A673 (cell line): ENCODE data around the gene CLCN4. TPM values are rescaled to one million over a fixed set of nuclear protein-coding genes. Genes with fewer than 3 reads are reported as not detected.

ENCODE experiments used
- BruUV-seq: library from RNA; stranded (reverse); fragments of 400-500 nt; replicated peaks from 2 replicates; lab custom pipeline; 2021; lab: Mats Ljungman, UMichigan
- CTCF ChIA-PET: fragments of 300-600 bp; sonication (Branson Sonifier 250); formaldehyde crosslinking; loops from one replicate; lab custom pipeline; 2022; ENCODE audit warnings: antibody characterized with exemption; lab: Charles Lee
- POLR2A ChIA-PET: fragments of 300-600 bp; sonication (Branson Sonifier 250); formaldehyde crosslinking; loops from one replicate; lab custom pipeline; 2022; ENCODE audit warnings: antibody characterized with exemption; ENCODE audit not compliant: low non-redundant PET; lab: Charles Lee
- DNase-seq: peaks from one replicate; pipeline ENCODE4 v3.0.0-alpha.2; 2015; ENCODE audit warnings: low spot score
- H3K27ac ChIP-seq: fragments of 200-600 bp; sonication (generic); 2 replicates; pipeline ENCODE4 v1.5.1; 2016; ENCODE audit warnings: mixed run types, low read depth, mild to moderate bottlenecking, mixed read lengths, antibody characterized with exemption, low read length; ENCODE audit not compliant: poor library complexity, severe bottlenecking
- H3K27me3 ChIP-seq: fragments of 200-600 bp; sonication (generic); replicated peaks from 2 replicates; pipeline ENCODE4 v1.6.1; 2017; ENCODE audit warnings: mixed run types, low read depth, mild to moderate bottlenecking, mixed read lengths, antibody characterized with exemption, low read length; ENCODE audit not compliant: insufficient read depth, poor library complexity
- H3K36me3 ChIP-seq: fragments of 200-600 bp; sonication (generic); 2 replicates; pipeline ENCODE4 v1.6.1; 2016; ENCODE audit warnings: mixed run types, mild to moderate bottlenecking, mixed read lengths, antibody characterized with exemption, low read length; ENCODE audit not compliant: insufficient read depth, poor library complexity, severe bottlenecking
- H3K4me1 ChIP-seq: fragments of 200-600 bp; sonication (generic); 2 replicates; pipeline ENCODE4 v1.6.1; 2017; ENCODE audit warnings: mixed run types, mild to moderate bottlenecking, mixed read lengths, antibody characterized with exemption, low read length; ENCODE audit not compliant: insufficient read depth, poor library complexity, severe bottlenecking
- H3K4me3 ChIP-seq: fragments of 200-600 bp; sonication (generic); 2 replicates; pipeline ENCODE4 v1.5.1; 2016; ENCODE audit warnings: low read depth, mixed run types, mild to moderate bottlenecking, mixed read lengths, low read length; ENCODE audit not compliant: poor library complexity, severe bottlenecking
- H3K9me3 ChIP-seq: fragments of 200-600 bp; sonication (generic); 2 replicates; pipeline ENCODE4 v1.6.1; 2016; ENCODE audit warnings: mixed run types, low read depth, mild to moderate bottlenecking, mixed read lengths, antibody characterized with exemption, low read length; ENCODE audit not compliant: poor library complexity, severe bottlenecking
- CTCF ChIP-seq: fragments of 300-800, 200-600 bp; sonication (generic); conservative IDR thresholded peaks from 2 replicates; pipeline ENCODE4 v1.5.1; 2017; ENCODE audit warnings: low read depth, mild to moderate bottlenecking, antibody characterized with exemption, low read length, moderate library complexity, mixed read lengths
- EZH2 ChIP-seq: fragments of 200-600 bp; sonication (generic); IDR thresholded peaks from 2 replicates; pipeline ENCODE4 v1.6.1; 2017; ENCODE audit warnings: borderline replicate concordance, low read depth, mild to moderate bottlenecking, mixed read lengths, antibody characterized with exemption, low read length; ENCODE audit not compliant: poor library complexity, severe bottlenecking
- intact Hi-C: fragments of 100-400 bp; cut with micrococcal nuclease; formaldehyde crosslinking; loops from one replicate; pipeline ENCODE4 v1.10.0; 2022; ENCODE audit not compliant: unreplicated experiment
- total RNA-seq: library from RNA; stranded (reverse); gene quantifications from 2 replicates; pipeline ENCODE4 v1.2.3, GENCODE V29; 2021

The CLCN4 gene
- total RNA-seq, 1 experiment from 2014 or later: 1.7 TPM

GRCh38 chrX:10121787-10122186 lies 35.0 kb upstream of the CLCN4 start:
- intact Hi-C loops: no loop called here
- no TSS peak for BruUV-seq
- H3K4me3 ChIP-seq: no peak overlapping the region
- ChIA-PET POLR2A (no interaction called here), CTCF (no interaction called here)
- H3K4me1 ChIP-seq: no peaks in the 10 kb centered on the region
- no peak overlapping the region for H3K27ac ChIP-seq
- TF ChIP-seq CTCF: no peak
- TF ChIP-seq EZH2: no peak
- DNase-seq: no peak
- H3K27me3 ChIP-seq: no peaks in the 10 kb centered on the region
- H3K36me3 ChIP-seq: peaks cover 25% of the 10 kb centered on the region
- peaks cover 55% of the 10 kb centered on the region for H3K9me3 ChIP-seq

- no peak overlapping the region for H3K4me3 ChIP-seq
- H3K36me3 ChIP-seq: peaks cover 10% of the 10 kb centered on the region
- no peak overlapping the region for H3K27ac ChIP-seq
- intact Hi-C loops: no loop called here
- H3K9me3 ChIP-seq: peaks cover 32% of the 10 kb centered on the region
- TF ChIP-seq CTCF: no peak
- no peak for TF ChIP-seq EZH2
- H3K27me3 ChIP-seq: no peaks in the 10 kb centered on the region
- no peaks in the 10 kb centered on the region for H3K4me1 ChIP-seq
- BruUV-seq: no TSS peak
- no peak for DNase-seq
- ChIA-PET CTCF (no interaction called here), POLR2A (no interaction called here)
Observed at GRCh38 chrX:10124506-10125247, 32.1 kb upstream of the CLCN4 start.

GRCh38 chrX:10125248-10125615 lies 31.5 kb upstream of the CLCN4 start:
- POLR2A ChIA-PET: no interaction called here
- no TSS peak for BruUV-seq
- DNase-seq: no peak
- peaks cover 26% of the 10 kb centered on the region for H3K9me3 ChIP-seq
- CTCF ChIA-PET: no interaction called here
- no peak overlapping the region for H3K27ac ChIP-seq
- no peak overlapping the region for H3K4me3 ChIP-seq
- TF ChIP-seq CTCF (no peak), EZH2 (no peak)
- intact Hi-C loops: no loop called here
- no peaks in the 10 kb centered on the region for H3K27me3 ChIP-seq
- H3K36me3 ChIP-seq: peaks cover 5% of the 10 kb centered on the region
- no peaks in the 10 kb centered on the region for H3K4me1 ChIP-seq
